ENCODE data around the gene INTS4. TPM values are rescaled to one million over a fixed set of nuclear protein-coding genes. Genes with fewer than 3 reads are reported as not detected.

Gene INTS4
- total and polyA plus RNA-seq, 2 of the 4 experiments (the other 2 are of a cell fraction): 24.0 to 52.5 TPM

DNA sequence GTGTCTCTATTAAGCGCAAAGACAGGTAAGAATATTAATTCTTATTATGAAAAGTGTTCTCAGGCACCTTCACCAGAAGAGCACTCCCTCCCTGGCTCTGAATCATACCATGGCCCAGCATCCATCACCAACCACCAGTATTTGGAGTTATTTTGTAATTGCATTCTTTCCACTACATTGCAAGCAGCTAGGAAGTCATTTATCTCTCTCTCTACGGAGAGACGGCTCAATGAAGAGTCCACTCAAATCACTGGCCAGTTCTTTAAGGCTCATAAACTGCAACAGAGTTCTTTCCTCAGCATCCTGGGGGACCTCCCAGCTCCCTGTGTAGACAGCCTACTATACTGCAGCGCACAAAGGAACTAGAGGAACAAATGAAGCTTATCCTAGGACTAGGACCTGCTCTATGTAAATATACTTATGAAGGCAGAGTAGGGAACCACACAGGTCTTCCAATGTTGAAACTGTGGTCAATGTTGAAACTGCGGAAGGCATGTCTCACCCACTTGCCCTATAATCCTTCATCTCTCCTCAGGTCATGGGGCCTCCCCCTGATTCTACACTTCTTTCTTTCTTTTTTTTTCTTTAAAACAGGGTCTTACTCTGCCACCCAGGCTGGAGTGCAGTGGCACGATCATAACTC lies 110.2 kb downstream of the INTS4 start (continued):
- peak; percentile 48; the same call in 1 of the 2 replicates for TF ChIP-seq MAZ (IDR thresholded peaks at IDR 0.05; ENCODE audit: borderline replicate concordance, low read depth, low read length)

DNA sequence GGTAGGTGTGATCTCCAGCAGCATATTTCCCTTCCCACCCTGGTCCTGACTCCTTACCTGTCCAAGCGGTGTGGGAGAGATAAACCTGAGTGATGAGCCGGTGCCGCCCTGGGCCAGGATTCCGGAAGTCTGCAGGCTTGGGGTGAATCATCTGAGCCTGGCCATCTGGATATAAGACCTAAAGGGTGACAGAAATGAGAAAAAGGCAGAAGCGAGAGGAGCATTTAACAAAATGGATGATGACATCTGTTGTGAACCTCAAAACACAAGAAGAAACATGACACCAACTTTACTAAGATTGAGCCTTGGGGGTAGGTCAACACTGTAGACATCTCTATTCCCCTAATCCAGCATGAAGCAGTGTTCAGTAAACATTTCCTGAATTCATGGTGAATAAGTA lies 110.7 kb downstream of the INTS4 start:
- no peak overlapping the region for H2BK15ac ChIP-seq (ENCODE audit: low read depth, low read length)
- H3K79me1 ChIP-seq (ENCODE audit: low read depth in 1 of 2, low read length in 2 of 2): peaks cover 0 to 22% of the 10 kb centered on the region in 2 experiments; a peak in 3 of 4 replicates
- ATAC-seq (ENCODE audit: low read depth) (peak; percentile 59), DNase-seq (peak; percentile 75)
- in situ Hi-C loops (cut with MboI; ENCODE audit: low sequenced_read_pairs) (no loop called here), dilution Hi-C loops (cut with HindIII; ENCODE audit: low sequenced_read_pairs, unreplicated experiment) (no loop called here), intact Hi-C loops (cut with micrococcal nuclease) (no loop called here)
- peaks cover 24% of the 10 kb centered on the region for H3K9me1 ChIP-seq (ENCODE audit: insufficient read depth, low read length)
- 0 out of 2 replicates have a peak overlapping the region, but pooled peaks have one; percentile 31 for H3K18ac ChIP-seq (ENCODE audit: low read depth, low read length)
- no peak overlapping the region for H3K9ac ChIP-seq (ENCODE audit: low read depth, low read length)
- ChIA-PET POLR2A (ENCODE audit: unreplicated experiment) (no interaction called here), CTCF (no interaction called here)
- BruUV-seq (replicated peaks): no TSS peak
- H4K8ac ChIP-seq (ENCODE audit: low read depth in 2 of 2, low read length in 2 of 2): peak overlapping the region in 1 of 2 experiments; percentile 53; a peak in 2 of 4 replicates
- H4K20me1 ChIP-seq (ENCODE audit: insufficient read depth, low read length): peaks cover 5% of the 10 kb centered on the region; the same call in 1 of the 2 replicates
- no CpG with 5 or more reads among the region's 5 CpGs for WGBS, 2 experiments (ENCODE audit: extremely low coverage in 2 of 2, insufficient read length in 1 of 2)
- H3K36me3 ChIP-seq (ENCODE audit: control insufficient read depth, insufficient read depth, low read length): peaks cover 17% of the 10 kb centered on the region
- peaks cover 15% of the 10 kb centered on the region for H3K4me1 ChIP-seq (ENCODE audit: control insufficient read depth, insufficient read depth, low read length)
- peak overlapping the region; percentile 50 for H4K91ac ChIP-seq (ENCODE audit: insufficient read depth, low read depth, low read length)
- H2BK5ac ChIP-seq (ENCODE audit: low read depth, low read length, poor library complexity, severe bottlenecking): peak overlapping the region; percentile 74
- H2BK20ac ChIP-seq (ENCODE audit: low read depth, low read length): peak overlapping the region; percentile 14
- no peak overlapping the region for H3K4me3 ChIP-seq (ENCODE audit: insufficient read depth, low read depth, low read length)
- no peak overlapping the region for H3K56ac ChIP-seq (ENCODE audit: extremely low read depth, insufficient read depth, low read length)
- H2BK120ac ChIP-seq (ENCODE audit: low read depth, low read length): 0 out of 2 replicates have a peak overlapping the region, but pooled peaks have one; percentile 20
- H3K4ac ChIP-seq (ENCODE audit: low read depth, low read length): peak overlapping the region; percentile 49; the same call in 1 of the 2 replicates
- TF ChIP-seq FOS (IDR thresholded peaks at IDR 0.05; ENCODE audit: low read depth, low read length) (peak; percentile 38; the same call in 1 of the 2 replicates), BHLHE40 (IDR thresholded peaks at IDR 0.05; ENCODE audit: low read depth, low read length) (no peak)
- peak overlapping the region; percentile 70 for H3K27ac ChIP-seq (ENCODE audit: insufficient read depth, low read length)
- H2AK5ac ChIP-seq (ENCODE audit: low read depth, low read length): 0 out of 2 replicates have a peak overlapping the region, but pooled peaks have one; percentile 62
- no peak overlapping the region; the same call in 1 of the 2 replicates for H3K4me2 ChIP-seq (ENCODE audit: low read depth, low read length)
- H3K27me3 ChIP-seq (ENCODE audit: control insufficient read depth, insufficient read depth, low read length): no peaks in the 10 kb centered on the region
- peak overlapping the region; percentile 27 for H3K23ac ChIP-seq (ENCODE audit: low read depth, low read length)
- peak overlapping the region; percentile 18 for H2AK9ac ChIP-seq (replicated peaks; ENCODE audit: low read depth, low read length, poor library complexity)
- H3K14ac ChIP-seq (replicated peaks; ENCODE audit: low read depth, low read length): 0 out of 2 replicates have a peak overlapping the region, but pooled peaks have one; percentile 40
- no peak overlapping the region; the same call in 1 of the 2 replicates for H4K5ac ChIP-seq (ENCODE audit: low read depth, low read length)
- H3K9me3 ChIP-seq (ENCODE audit: control insufficient read depth, insufficient read depth, low read length): no peaks in the 10 kb centered on the region
- no peak overlapping the region for H2AFZ ChIP-seq (replicated peaks; ENCODE audit: low read length, poor library complexity)

Data from IMR-90 (cell line).